Mesenchymal stem cell (in vitro differentiated cells and primary cell): Measurements from ENCODE around the gene RWDD3.
A peak's percentile ranks its signal among the peaks of the same experiment; 100 is the strongest.

Experiments used
- DNase-seq: peaks from one replicate; pipeline ENCODE4 v3.0.0-alpha.2; 2013
- H2AFZ ChIP-seq: one replicate; pipeline ENCODE4 v1.6.1; 2013; ENCODE audit warnings: low read depth, mild to moderate bottlenecking, control low read depth, inconsistent platforms, low read length, moderate library complexity
- H2AK5ac ChIP-seq: 2 replicates; pipeline ENCODE4 v1.6.1; 2013; ENCODE audit warnings: low read length, moderate library complexity, mild to moderate bottlenecking, inconsistent platforms; ENCODE audit not compliant: severe bottlenecking
- H2BK120ac ChIP-seq: one replicate; pipeline ENCODE4 v1.6.1; 2013; ENCODE audit warnings: low read depth, mild to moderate bottlenecking, inconsistent platforms, low read length, moderate library complexity
- H2BK12ac ChIP-seq, 2 experiments: one replicate each; pipeline ENCODE4 v1.6.1; 2013; ENCODE audit warnings: inconsistent platforms in 2 of 2, low read length in 2 of 2, mild to moderate bottlenecking in 2 of 2, moderate library complexity in 2 of 2, control low read depth in 1 of 2
- H2BK15ac ChIP-seq: one replicate; pipeline ENCODE4 v1.6.1; 2013; ENCODE audit warnings: mild to moderate bottlenecking, low read depth, inconsistent platforms; ENCODE audit not compliant: poor library complexity, severe bottlenecking
- H2BK5ac ChIP-seq: 2 replicates; pipeline ENCODE4 v1.6.1; 2013; ENCODE audit warnings: low read depth, mild to moderate bottlenecking, low read length, control low read depth, inconsistent platforms; ENCODE audit not compliant: poor library complexity, severe bottlenecking
- H3K14ac ChIP-seq, 2 experiments: one replicate each; pipeline ENCODE4 v1.6.1; 2013; ENCODE audit warnings: inconsistent platforms in 2 of 2, low read length in 2 of 2, control low read depth in 1 of 2, mild to moderate bottlenecking in 1 of 2, moderate library complexity in 1 of 2
- H3K18ac ChIP-seq, 2 experiments: one replicate each; pipeline ENCODE4 v1.6.1; 2013; ENCODE audit warnings: inconsistent platforms in 2 of 2, low read length in 2 of 2, control low read depth in 1 of 2, low read depth in 1 of 2, mild to moderate bottlenecking in 1 of 2
- H3K23ac ChIP-seq, 2 experiments: one replicate each; pipeline ENCODE4 v1.6.1; 2013; ENCODE audit warnings: inconsistent platforms in 2 of 2, low read length in 2 of 2, mild to moderate bottlenecking in 2 of 2, moderate library complexity in 2 of 2, control low read depth in 1 of 2
- H3K27ac ChIP-seq: 2 replicates; pipeline ENCODE4 v1.5.1; 2013; ENCODE audit warnings: mild to moderate bottlenecking, moderate library complexity, low read length, control low read depth, inconsistent platforms; ENCODE audit not compliant: poor library complexity, severe bottlenecking
- H3K27me3 ChIP-seq, 2 experiments: 2 replicates each; pipeline versions ENCODE4 v1.6.1 to v1.7.0; 2013; ENCODE audit warnings: low read length in 2 of 2, mild to moderate bottlenecking in 2 of 2, moderate library complexity in 2 of 2, control low read depth in 1 of 2, inconsistent platforms in 1 of 2; ENCODE audit not compliant: control insufficient read depth in 1 of 2, insufficient read depth in 1 of 2
- H3K36me3 ChIP-seq, 2 experiments: 2 replicates each; pipeline versions ENCODE4 v1.6.1 to v1.7.0; 2013; ENCODE audit warnings: low read length in 2 of 2, control low read depth in 1 of 2, inconsistent platforms in 1 of 2, low read depth in 1 of 2, mild to moderate bottlenecking in 1 of 2; ENCODE audit not compliant: insufficient read depth in 2 of 2, control insufficient read depth in 1 of 2
- H3K4ac ChIP-seq, 2 experiments: one replicate each; pipeline ENCODE4 v1.6.1; 2013; ENCODE audit warnings: inconsistent platforms in 2 of 2, low read length in 2 of 2, mild to moderate bottlenecking in 2 of 2, moderate library complexity in 2 of 2, control low read depth in 1 of 2, low read depth in 1 of 2
- H3K4me1 ChIP-seq: 2 replicates; pipeline ENCODE4 v1.6.1; 2013; ENCODE audit warnings: low read depth, low read length, control low read depth; ENCODE audit not compliant: control insufficient read depth, insufficient read depth
- H3K4me2 ChIP-seq: 2 replicates; pipeline ENCODE4 v1.6.1; 2013; ENCODE audit warnings: low read length, mild to moderate bottlenecking, inconsistent platforms; ENCODE audit not compliant: poor library complexity, severe bottlenecking
- H3K4me3 ChIP-seq, 2 experiments: 2 replicates each; pipeline versions ENCODE4 v1.5.1 to v1.7.0; 2013; ENCODE audit warnings: low read length in 2 of 2, mild to moderate bottlenecking in 2 of 2, control low read depth in 1 of 2, low read depth in 1 of 2; ENCODE audit not compliant: insufficient read depth in 1 of 2
- H3K79me1 ChIP-seq: replicated peaks from 2 replicates; pipeline ENCODE4 v1.6.1; 2013; ENCODE audit warnings: mild to moderate bottlenecking, control low read depth, low read length, inconsistent platforms; ENCODE audit not compliant: poor library complexity, severe bottlenecking
- H3K9ac ChIP-seq: 2 replicates; pipeline ENCODE4 v1.7.0; 2013; ENCODE audit warnings: mild to moderate bottlenecking, low read length, moderate library complexity
- H3K9me3 ChIP-seq: 2 replicates; pipeline ENCODE4 v1.7.0; 2013; ENCODE audit warnings: mild to moderate bottlenecking, low read length; ENCODE audit not compliant: control insufficient read depth
- H4K8ac ChIP-seq: one replicate; pipeline ENCODE4 v1.6.1; 2013; ENCODE audit warnings: inconsistent platforms, mild to moderate bottlenecking, low read length, moderate library complexity
- H4K91ac ChIP-seq: one replicate; pipeline ENCODE4 v1.6.1; 2013; ENCODE audit warnings: mild to moderate bottlenecking, low read length, inconsistent platforms
- WGBS: methylation state at CpG from one replicate; pipeline ENCODE4 v1.1.7; 2013; ENCODE audit warnings: mixed read lengths; 5-methylcytosine and 5-hydroxymethylcytosine counted together

Gene RWDD3

GRCh38 chr1:95216292-95216990, 17.6 kb upstream of the RWDD3 start:
- Histone ChIP-seq H3K27ac (no peak overlapping the region), H2BK120ac (no peak overlapping the region), H3K27me3 (no peaks in the 10 kb centered on the region), H3K18ac (no peak overlapping the region), H3K4me3 (no peak overlapping the region), H3K9me3 (no peaks in the 10 kb centered on the region), H3K23ac (no peak overlapping the region), H3K36me3 (no peaks in the 10 kb centered on the region), H3K4me1 (no peaks in the 10 kb centered on the region), H3K79me1 (no peaks in the 10 kb centered on the region), H3K4ac (no peak overlapping the region), H3K14ac (peak overlapping the region in 1 of 2 experiments; percentile 81), H2BK15ac (no peak overlapping the region), H4K91ac (no peak overlapping the region), H2AFZ (no peak overlapping the region), H2BK12ac (no peak overlapping the region), H3K9ac (no peak overlapping the region), H4K8ac (no peak overlapping the region), H2BK5ac (no peak overlapping the region), H3K4me2 (no peak overlapping the region), H2AK5ac (no peak overlapping the region)
- 92% methylated on average over 14 of the region's 14 CpGs for WGBS
- DNase-seq = no peak

GRCh38 chr1:95217371-95217770, 16.6 kb upstream of the RWDD3 start:
- H3K14ac ChIP-seq = no peak overlapping the region
- no peak overlapping the region for H3K23ac ChIP-seq
- no peak overlapping the region for H2BK15ac ChIP-seq
- no peak overlapping the region for H2BK120ac ChIP-seq
- WGBS = 80% methylated on average over 1 of the region's 1 CpG
- no peak overlapping the region for H3K4ac ChIP-seq
- H3K18ac ChIP-seq = no peak overlapping the region
- no peak overlapping the region for H2BK5ac ChIP-seq
- H2AK5ac ChIP-seq = no peak overlapping the region
- H4K8ac ChIP-seq = no peak overlapping the region
- no peaks in the 10 kb centered on the region for H3K4me1 ChIP-seq
- H2BK12ac ChIP-seq = no peak overlapping the region
- DNase-seq = no peak
- H3K79me1 ChIP-seq = no peaks in the 10 kb centered on the region
- H3K27ac ChIP-seq = no peak overlapping the region
- no peak overlapping the region for H3K9ac ChIP-seq
- H4K91ac ChIP-seq = no peak overlapping the region
- no peak overlapping the region for H2AFZ ChIP-seq
- no peaks in the 10 kb centered on the region for H3K36me3 ChIP-seq
- no peaks in the 10 kb centered on the region for H3K9me3 ChIP-seq
- H3K27me3 ChIP-seq = no peaks in the 10 kb centered on the region
- no peak overlapping the region for H3K4me2 ChIP-seq
- H3K4me3 ChIP-seq = no peak overlapping the region

DNA sequence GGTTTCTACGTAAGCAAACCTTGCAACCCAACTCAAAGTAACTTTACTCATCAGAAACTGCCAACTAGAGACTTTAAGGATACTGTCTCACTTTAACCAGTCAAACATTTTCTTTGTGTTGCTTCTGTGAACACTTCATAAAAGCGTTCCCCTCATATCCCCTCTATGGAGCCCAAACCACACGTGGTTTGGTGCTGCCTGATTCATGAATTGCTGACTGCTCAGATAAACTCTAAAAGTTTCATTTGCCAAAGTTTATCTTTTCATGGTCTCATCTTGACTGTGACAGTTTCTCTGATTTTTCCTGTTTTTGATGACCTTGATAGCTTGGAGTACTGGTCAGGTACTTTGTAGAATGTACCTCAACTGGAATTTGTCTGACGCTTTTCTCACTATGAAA, 14.6 kb upstream of the RWDD3 start:
- no peak overlapping the region for H2BK5ac ChIP-seq
- WGBS = 97% methylated on average over 4 of the region's 4 CpGs
- no peaks in the 10 kb centered on the region for H3K79me1 ChIP-seq
- H3K23ac ChIP-seq = no peak overlapping the region
- no peak overlapping the region for H2BK120ac ChIP-seq
- H3K4me3 ChIP-seq = no peak overlapping the region
- no peaks in the 10 kb centered on the region for H3K36me3 ChIP-seq
- no peak overlapping the region for H2BK15ac ChIP-seq
- H4K8ac ChIP-seq = no peak overlapping the region
- H2BK12ac ChIP-seq = no peak overlapping the region
- no peaks in the 10 kb centered on the region for H3K27me3 ChIP-seq
- DNase-seq = no peak
- H3K4me1 ChIP-seq = no peaks in the 10 kb centered on the region
- no peak overlapping the region for H3K4me2 ChIP-seq
- no peak overlapping the region for H3K27ac ChIP-seq
- no peak overlapping the region for H3K14ac ChIP-seq
- H3K9ac ChIP-seq = no peak overlapping the region
- no peak overlapping the region for H3K18ac ChIP-seq
- no peaks in the 10 kb centered on the region for H3K9me3 ChIP-seq
- no peak overlapping the region for H2AFZ ChIP-seq
- no peak overlapping the region for H2AK5ac ChIP-seq
- H3K4ac ChIP-seq = no peak overlapping the region
- no peak overlapping the region for H4K91ac ChIP-seq

DNA sequence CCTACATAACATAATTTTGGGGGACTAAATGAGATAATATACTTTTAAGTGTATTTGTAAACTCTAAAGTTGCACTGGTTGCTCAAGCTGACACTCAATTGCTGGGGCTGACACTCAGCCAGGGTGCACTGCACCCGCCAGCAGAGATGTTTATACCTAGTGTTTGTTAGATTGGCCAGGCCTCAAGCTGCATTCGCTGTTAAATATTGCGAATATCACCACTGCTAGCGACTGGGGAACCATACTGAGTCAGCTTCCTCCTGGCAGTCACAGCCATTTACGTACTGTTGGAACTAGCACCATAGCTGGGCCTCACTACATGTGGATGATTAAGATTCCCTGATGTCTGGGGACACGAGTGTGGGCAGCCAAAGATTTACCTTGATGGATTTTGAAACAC, 12.7 kb upstream of the RWDD3 start:
- Histone ChIP-seq H3K4me2 (no peak overlapping the region), H3K4ac (no peak overlapping the region), H3K79me1 (no peaks in the 10 kb centered on the region), H4K8ac (no peak overlapping the region), H2BK5ac (no peak overlapping the region), H2BK12ac (no peak overlapping the region), H4K91ac (no peak overlapping the region), H2BK120ac (no peak overlapping the region), H3K27ac (no peak overlapping the region), H3K9ac (no peak overlapping the region), H2AK5ac (no peak overlapping the region), H3K36me3 (no peaks in the 10 kb centered on the region), H2BK15ac (no peak overlapping the region), H3K4me3 (no peak overlapping the region), H3K4me1 (peaks cover 3% of the 10 kb centered on the region), H3K14ac (no peak overlapping the region), H3K27me3 (no peaks in the 10 kb centered on the region), H2AFZ (peak overlapping the region; percentile 61), H3K9me3 (no peaks in the 10 kb centered on the region), H3K23ac (no peak overlapping the region), H3K18ac (no peak overlapping the region)
- WGBS = 67% methylated on average over 6 of the region's 6 CpGs
- DNase-seq = no peak
